Activated CD8-positive, alpha-beta memory T cell treated with anti-CD3 and anti-CD28 coated beads, Interleukin-2, amount 50 U/mL, for 24 hours (primary cell): ENCODE measurements around the gene SPRYD4.
"Not testable (repeated sequence)": the region's sequence is repeated elsewhere in the genome, so short reads cannot be mapped to it uniquely, and the experiment has no call there.

Experiments
- DNase-seq: peaks from one replicate; pipeline ENCODE4 v3.0.0-alpha.2; 2020; ENCODE audit errors: extremely low read depth

The SPRYD4 gene

GRCh38 chr12:56476972-56477432, 8.6 kb downstream of the SPRYD4 start:
- no peak for DNase-seq

- DNase-seq, result no peak
Measured at GRCh38 chr12:56477521-56478225, 9.3 kb downstream of the SPRYD4 start.

GRCh38 chr12:56479625-56480024, 11.2 kb downstream of the SPRYD4 start:
- no peak for DNase-seq

GRCh38 chr12:56484566-56484965, 16.2 kb downstream of the SPRYD4 start:
- no peak for DNase-seq

GRCh38 chr12:56486694-56487093, 18.3 kb downstream of the SPRYD4 start:
- DNase-seq, result no peak

- no peak for DNase-seq
Measured at GRCh38 chr12:56487448-56488040, 19.2 kb downstream of the SPRYD4 start.

GRCh38 chr12:56488041-56488955, 19.9 kb downstream of the SPRYD4 start, which contains the start of gene GLS2:
Gene GLS2 (minus strand): TSS chr12:56488161. CDS start chr12:56488118, 43 bp downstream.
- peak; percentile 39 for DNase-seq

GRCh38 chr12:56490360-56490759, 22.0 kb downstream of the SPRYD4 start:
- DNase-seq, result no peak

- DNase-seq, result not testable (repeated sequence)
Measured at GRCh38 chr12:56493409-56494105, 25.2 kb downstream of the SPRYD4 start.

- DNase-seq, result not testable (repeated sequence)
Measured at GRCh38 chr12:56494106-56494415, 25.7 kb downstream of the SPRYD4 start.

GRCh38 chr12:56494481-56494880, 26.1 kb downstream of the SPRYD4 start:
- DNase-seq, result not testable (repeated sequence)

- DNase-seq, result peak; percentile 28
Measured at GRCh38 chr12:56496704-56497103, 28.3 kb downstream of the SPRYD4 start.

GRCh38 chr12:56498126-56498902, 29.9 kb downstream of the SPRYD4 start:
- DNase-seq, result not testable (repeated sequence)

- DNase-seq, result not testable (repeated sequence)
Measured at GRCh38 chr12:56499452-56499851, 31.1 kb downstream of the SPRYD4 start.

GRCh38 chr12:56499879-56500278, 31.5 kb downstream of the SPRYD4 start:
- DNase-seq, result not testable (repeated sequence)

- DNase-seq, result no peak
Measured at GRCh38 chr12:56510786-56511185, 42.4 kb downstream of the SPRYD4 start.

GRCh38 chr12:56514014-56514318, 45.6 kb downstream of the SPRYD4 start:
- not testable (repeated sequence) for DNase-seq

- DNase-seq, result no peak
Measured at GRCh38 chr12:56517854-56518253, 49.5 kb downstream of the SPRYD4 start.

- DNase-seq, result no peak
Measured at GRCh38 chr12:56518570-56518969, 50.2 kb downstream of the SPRYD4 start.

GRCh38 chr12:56520048-56520447, 51.7 kb downstream of the SPRYD4 start:
- no peak for DNase-seq

- no peak for DNase-seq
Measured at GRCh38 chr12:56520506-56520905, 52.1 kb downstream of the SPRYD4 start.
